HUES64 (cell line): ENCODE measurements around the gene U2AF2.

ENCODE experiments used
- H3K27ac ChIP-seq: 2 replicates; pipeline ENCODE4 v1.7.0; 2013; ENCODE audit warnings: low read depth, low read length, inconsistent platforms
- H3K27me3 ChIP-seq: 2 replicates; pipeline ENCODE4 v1.6.1; 2013; ENCODE audit warnings: mild to moderate bottlenecking, low read length; ENCODE audit not compliant: insufficient read depth
- H3K36me3 ChIP-seq: 2 replicates; pipeline ENCODE4 v1.6.1; 2013; ENCODE audit warnings: mild to moderate bottlenecking, low read length; ENCODE audit not compliant: insufficient read depth
- H3K4me1 ChIP-seq: 2 replicates; pipeline ENCODE4 v1.6.1; 2013; ENCODE audit warnings: mild to moderate bottlenecking, low read length, moderate library complexity; ENCODE audit not compliant: insufficient read depth
- H3K4me3 ChIP-seq: 2 replicates; pipeline ENCODE4 v1.5.1; 2013; ENCODE audit warnings: mild to moderate bottlenecking, low read length, moderate library complexity
- H3K9ac ChIP-seq: 2 replicates; pipeline ENCODE4 v1.6.1; 2013; ENCODE audit warnings: mild to moderate bottlenecking, low read depth, low read length
- H3K9me3 ChIP-seq: 2 replicates; pipeline ENCODE4 v1.6.1; 2013; ENCODE audit warnings: low read depth, low read length; ENCODE audit not compliant: insufficient read depth
- WGBS: fragments of 150-250, 120-280 bp; methylation state at CpG from one replicate; pipeline ENCODE4 v1.1.7; 2013; ENCODE audit warnings: missing lambda C conversion rate; 5-methylcytosine and 5-hydroxymethylcytosine counted together

Gene U2AF2

DNA sequence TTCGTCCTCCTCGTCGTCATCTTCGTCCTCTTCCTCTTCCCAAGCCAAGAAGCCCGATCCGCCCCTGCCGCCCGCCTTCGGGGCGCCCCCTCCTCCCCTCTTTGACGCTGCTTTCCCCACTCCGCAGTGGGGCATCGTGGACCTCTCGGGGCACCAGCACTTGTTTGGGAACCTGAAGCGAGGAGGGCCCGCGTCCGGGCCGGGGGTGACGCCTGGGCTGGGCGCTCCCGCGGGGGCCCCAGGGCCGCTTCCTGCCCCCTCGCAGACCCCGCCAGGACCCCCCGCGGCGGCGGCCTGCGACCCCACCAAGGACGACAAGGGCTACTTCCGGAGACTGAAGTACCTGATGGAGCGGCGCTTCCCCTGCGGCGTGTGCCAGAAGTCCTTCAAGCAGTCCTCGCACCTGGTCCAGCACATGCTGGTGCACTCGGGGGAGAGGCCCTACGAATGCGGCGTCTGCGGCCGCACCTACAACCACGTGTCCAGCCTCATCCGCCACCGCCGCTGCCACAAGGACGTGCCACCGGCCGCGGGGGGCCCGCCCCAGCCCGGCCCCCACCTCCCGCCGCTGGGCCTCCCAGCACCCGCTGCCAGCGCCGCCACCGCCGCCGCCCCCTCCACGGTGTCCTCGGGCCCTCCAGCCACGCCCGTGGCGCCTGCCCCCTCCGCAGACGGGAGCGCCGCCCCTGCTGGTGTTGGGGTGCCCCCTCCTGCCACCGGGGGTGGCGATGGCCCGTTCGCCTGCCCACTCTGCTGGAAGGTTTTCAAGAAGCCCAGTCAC lies 40.7 kb upstream of the U2AF2 start:
- WGBS: 96% methylated on average over 75 of the region's 75 CpGs
- Histone ChIP-seq H3K9me3 (no peaks in the 10 kb centered on the region), H3K36me3 (peaks cover 30% of the 10 kb centered on the region), H3K27ac (no peak overlapping the region), H3K4me3 (no peak overlapping the region), H3K27me3 (no peaks in the 10 kb centered on the region), H3K9ac (no peak overlapping the region), H3K4me1 (no peaks in the 10 kb centered on the region)

DNA sequence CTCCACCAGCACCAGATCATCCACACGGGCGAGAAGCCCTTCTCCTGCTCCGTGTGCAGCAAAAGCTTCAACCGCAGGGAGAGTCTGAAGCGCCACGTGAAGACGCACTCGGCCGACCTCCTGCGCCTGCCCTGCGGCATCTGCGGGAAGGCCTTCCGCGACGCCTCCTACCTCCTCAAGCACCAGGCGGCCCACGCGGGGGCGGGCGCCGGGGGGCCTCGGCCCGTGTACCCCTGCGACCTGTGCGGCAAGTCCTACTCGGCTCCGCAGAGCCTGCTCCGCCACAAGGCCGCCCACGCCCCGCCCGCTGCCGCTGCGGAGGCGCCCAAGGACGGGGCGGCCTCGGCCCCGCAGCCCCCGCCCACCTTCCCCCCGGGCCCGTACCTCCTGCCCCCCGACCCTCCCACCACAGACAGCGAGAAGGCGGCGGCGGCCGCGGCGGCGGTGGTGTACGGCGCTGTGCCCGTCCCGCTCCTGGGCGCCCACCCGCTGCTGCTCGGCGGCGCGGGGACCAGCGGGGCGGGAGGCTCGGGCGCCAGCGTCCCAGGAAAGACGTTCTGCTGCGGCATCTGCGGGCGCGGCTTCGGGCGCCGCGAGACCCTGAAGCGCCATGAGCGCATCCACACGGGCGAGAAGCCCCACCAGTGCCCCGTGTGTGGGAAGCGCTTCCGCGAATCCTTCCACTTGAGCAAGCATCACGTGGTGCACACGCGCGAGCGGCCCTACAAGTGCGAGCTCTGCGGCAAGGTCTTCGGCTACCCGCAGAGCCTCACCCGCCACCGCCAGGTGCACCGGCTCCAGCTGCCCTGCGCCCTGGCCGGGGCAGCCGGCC lies 39.9 kb upstream of the U2AF2 start:
- no peaks in the 10 kb centered on the region for H3K4me1 ChIP-seq
- no peaks in the 10 kb centered on the region for H3K9me3 ChIP-seq
- no peak overlapping the region for H3K9ac ChIP-seq
- no peaks in the 10 kb centered on the region for H3K27me3 ChIP-seq
- H3K27ac ChIP-seq: no peak overlapping the region
- H3K36me3 ChIP-seq: peaks cover 23% of the 10 kb centered on the region
- H3K4me3 ChIP-seq: no peak overlapping the region
- WGBS: 97% methylated on average over 96 of the region's 98 CpGs

DNA sequence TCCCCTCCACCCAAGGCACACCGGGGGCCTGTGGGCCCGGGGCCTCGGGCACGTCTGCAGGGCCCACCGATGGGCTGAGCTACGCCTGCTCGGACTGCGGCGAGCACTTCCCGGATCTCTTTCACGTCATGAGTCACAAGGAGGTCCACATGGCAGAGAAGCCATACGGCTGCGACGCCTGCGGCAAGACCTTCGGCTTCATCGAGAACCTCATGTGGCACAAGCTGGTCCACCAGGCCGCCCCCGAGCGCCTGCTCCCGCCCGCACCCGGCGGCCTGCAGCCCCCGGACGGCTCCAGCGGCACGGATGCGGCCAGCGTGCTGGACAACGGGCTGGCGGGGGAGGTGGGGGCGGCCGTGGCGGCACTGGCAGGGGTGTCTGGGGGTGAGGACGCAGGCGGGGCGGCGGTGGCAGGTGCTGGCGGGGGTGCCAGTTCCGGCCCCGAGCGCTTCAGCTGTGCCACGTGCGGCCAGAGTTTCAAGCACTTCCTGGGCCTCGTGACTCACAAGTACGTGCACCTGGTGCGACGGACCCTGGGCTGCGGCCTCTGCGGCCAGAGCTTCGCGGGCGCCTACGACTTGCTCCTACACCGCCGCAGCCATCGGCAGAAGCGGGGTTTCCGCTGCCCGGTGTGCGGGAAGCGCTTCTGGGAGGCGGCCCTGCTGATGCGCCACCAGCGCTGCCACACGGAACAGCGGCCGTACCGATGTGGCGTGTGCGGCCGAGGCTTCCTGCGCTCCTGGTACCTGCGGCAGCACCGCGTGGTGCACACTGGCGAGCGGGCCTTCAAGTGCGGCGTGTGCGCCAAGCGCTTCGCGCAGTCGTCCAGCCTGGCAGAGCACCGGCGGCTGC lies 39.1 kb upstream of the U2AF2 start:
- H3K4me1 ChIP-seq: no peaks in the 10 kb centered on the region
- no peak overlapping the region for H3K4me3 ChIP-seq
- no peaks in the 10 kb centered on the region for H3K9me3 ChIP-seq
- H3K27me3 ChIP-seq: no peaks in the 10 kb centered on the region
- 97% methylated on average over 88 of the region's 88 CpGs for WGBS
- H3K27ac ChIP-seq: no peak overlapping the region
- H3K9ac ChIP-seq: no peak overlapping the region
- H3K36me3 ChIP-seq: peaks cover 29% of the 10 kb centered on the region

DNA sequence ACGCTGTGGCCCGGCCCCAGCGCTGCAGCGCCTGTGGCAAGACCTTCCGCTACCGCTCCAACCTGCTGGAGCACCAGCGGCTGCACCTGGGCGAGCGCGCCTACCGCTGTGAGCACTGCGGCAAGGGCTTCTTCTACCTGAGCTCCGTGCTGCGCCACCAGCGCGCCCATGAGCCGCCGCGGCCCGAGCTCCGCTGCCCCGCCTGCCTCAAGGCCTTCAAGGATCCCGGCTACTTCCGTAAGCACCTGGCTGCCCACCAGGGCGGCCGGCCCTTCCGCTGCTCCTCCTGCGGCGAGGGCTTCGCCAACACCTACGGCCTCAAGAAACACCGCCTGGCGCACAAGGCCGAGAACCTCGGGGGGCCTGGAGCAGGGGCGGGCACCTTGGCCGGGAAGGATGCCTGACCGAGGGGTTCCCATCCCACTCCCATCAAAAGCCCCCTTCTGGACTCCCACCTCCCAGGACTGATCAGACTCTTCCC lies 38.4 kb upstream of the U2AF2 start:
- Histone ChIP-seq H3K4me1 (no peaks in the 10 kb centered on the region), H3K36me3 (peaks cover 34% of the 10 kb centered on the region), H3K27ac (no peak overlapping the region), H3K9me3 (no peaks in the 10 kb centered on the region), H3K4me3 (no peak overlapping the region), H3K9ac (no peak overlapping the region), H3K27me3 (no peaks in the 10 kb centered on the region)
- 97% methylated on average over 38 of the region's 38 CpGs for WGBS

DNA sequence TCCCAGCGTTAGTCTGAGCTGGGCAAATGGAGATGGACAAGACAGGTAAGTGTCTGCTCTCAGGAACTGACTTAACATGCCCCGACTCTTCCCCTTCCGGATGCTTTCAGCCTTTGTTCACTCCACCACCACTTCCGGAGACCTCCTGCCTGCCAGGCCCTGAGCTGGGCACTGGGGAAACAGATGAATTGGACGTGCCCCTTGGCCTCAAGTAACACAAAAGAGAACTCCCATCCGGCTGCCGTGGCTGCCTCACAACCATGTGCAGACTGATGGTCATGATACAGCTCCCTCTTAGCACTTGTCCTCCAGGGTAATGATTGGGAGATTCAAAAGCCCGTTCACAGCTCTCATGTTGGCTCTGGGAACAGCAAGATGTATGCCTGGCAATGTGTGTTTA lies 37.4 kb upstream of the U2AF2 start:
- no peaks in the 10 kb centered on the region for H3K4me1 ChIP-seq
- no peaks in the 10 kb centered on the region for H3K9me3 ChIP-seq
- WGBS: 93% methylated on average over 8 of the region's 8 CpGs
- H3K36me3 ChIP-seq: peaks cover 34% of the 10 kb centered on the region
- H3K9ac ChIP-seq: no peak overlapping the region
- H3K27me3 ChIP-seq: no peaks in the 10 kb centered on the region
- H3K4me3 ChIP-seq: no peak overlapping the region
- no peak overlapping the region for H3K27ac ChIP-seq

DNA sequence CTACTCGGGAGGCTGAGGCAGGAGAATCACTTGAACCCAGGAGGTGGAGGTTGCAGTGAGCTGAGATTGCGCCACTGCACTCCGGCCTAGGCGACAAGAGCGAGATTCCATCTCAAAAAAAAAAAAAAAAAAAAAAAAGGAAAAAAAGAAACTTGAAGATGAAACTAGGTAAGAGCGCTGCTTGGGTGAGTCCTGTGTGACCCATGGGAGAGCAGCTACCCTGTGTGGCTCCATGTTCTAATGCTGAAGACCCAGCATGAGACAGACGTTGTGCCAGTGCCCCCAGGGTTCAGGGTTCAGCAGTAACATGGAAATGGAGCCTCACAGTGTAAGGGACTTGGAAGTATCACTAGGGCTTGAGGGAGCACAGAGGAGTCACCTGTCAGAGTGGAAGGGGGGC lies 36.4 kb upstream of the U2AF2 start:
- Histone ChIP-seq H3K9me3 (no peaks in the 10 kb centered on the region), H3K36me3 (peaks cover 34% of the 10 kb centered on the region), H3K27ac (no peak overlapping the region), H3K27me3 (no peaks in the 10 kb centered on the region), H3K4me1 (no peaks in the 10 kb centered on the region), H3K4me3 (no peak overlapping the region), H3K9ac (no peak overlapping the region)
- WGBS: 88% methylated on average over 5 of the region's 7 CpGs

DNA sequence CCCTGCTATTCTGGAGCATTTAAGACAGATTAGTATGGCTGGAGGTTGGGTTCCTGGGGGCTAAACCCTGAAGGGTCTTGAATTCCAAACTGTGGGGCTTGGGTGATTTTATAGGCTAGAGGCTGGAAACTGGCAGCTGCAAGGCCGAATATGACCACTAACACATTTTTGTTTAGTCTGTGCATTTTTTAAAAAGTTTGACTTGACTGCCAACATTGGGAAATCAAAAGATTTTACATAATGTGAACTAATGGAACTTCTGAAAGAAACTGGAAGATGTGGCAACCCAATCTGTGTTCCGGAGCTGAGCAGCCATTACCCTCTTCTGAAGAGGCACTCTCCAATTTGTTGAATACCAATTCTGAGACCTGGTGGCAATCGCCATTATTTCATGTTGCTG lies 35.5 kb upstream of the U2AF2 start:
- WGBS: 93% methylated on average over 3 of the region's 3 CpGs
- Histone ChIP-seq H3K9me3 (no peaks in the 10 kb centered on the region), H3K27ac (no peak overlapping the region), H3K9ac (no peak overlapping the region), H3K36me3 (peaks cover 34% of the 10 kb centered on the region), H3K27me3 (no peaks in the 10 kb centered on the region), H3K4me3 (no peak overlapping the region), H3K4me1 (no peaks in the 10 kb centered on the region)

DNA sequence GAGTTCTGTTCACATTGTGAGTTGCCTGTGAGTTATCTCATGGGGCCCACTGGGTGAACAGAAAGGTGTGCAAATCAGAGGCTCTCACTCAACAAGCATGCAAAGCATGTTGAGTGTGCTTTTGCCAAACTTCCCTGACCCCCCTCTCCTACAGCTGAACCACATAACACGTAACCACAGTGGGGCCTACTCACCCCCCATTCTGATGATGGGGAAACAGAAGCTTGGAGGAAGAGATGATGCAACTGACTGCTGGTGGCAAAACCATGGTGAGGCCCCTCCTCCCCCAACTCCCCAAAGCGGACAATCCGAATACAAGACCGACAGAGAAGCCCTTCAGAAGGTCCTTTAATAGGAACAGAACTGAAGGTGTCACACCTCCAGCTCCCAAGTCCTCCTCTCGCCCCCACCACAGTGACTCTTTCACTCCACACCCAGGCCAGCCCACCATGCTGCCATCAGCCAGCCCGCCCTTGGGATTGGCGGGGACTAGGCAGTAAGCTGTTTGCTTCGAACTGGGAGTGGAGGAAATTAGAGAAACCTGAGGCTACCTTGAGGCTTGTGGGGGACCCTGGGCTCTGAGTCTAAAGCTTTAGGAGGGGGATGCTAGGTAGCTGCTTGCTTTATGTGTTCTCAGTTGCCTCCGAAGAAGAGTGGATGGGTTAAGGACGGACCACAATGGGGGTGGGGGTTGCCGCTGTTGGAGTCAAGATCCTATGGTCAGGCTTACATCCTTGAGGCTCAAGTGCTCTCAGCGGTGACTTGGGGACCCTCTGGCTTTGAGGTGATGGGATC lies 34.2 kb upstream of the U2AF2 start:
- Histone ChIP-seq H3K9me3 (no peaks in the 10 kb centered on the region), H3K4me1 (no peaks in the 10 kb centered on the region), H3K4me3 (no peak overlapping the region), H3K9ac (no peak overlapping the region), H3K27ac (no peak overlapping the region), H3K36me3 (peaks cover 28% of the 10 kb centered on the region), H3K27me3 (no peaks in the 10 kb centered on the region)
- 91% methylated on average over 12 of the region's 12 CpGs for WGBS

DNA sequence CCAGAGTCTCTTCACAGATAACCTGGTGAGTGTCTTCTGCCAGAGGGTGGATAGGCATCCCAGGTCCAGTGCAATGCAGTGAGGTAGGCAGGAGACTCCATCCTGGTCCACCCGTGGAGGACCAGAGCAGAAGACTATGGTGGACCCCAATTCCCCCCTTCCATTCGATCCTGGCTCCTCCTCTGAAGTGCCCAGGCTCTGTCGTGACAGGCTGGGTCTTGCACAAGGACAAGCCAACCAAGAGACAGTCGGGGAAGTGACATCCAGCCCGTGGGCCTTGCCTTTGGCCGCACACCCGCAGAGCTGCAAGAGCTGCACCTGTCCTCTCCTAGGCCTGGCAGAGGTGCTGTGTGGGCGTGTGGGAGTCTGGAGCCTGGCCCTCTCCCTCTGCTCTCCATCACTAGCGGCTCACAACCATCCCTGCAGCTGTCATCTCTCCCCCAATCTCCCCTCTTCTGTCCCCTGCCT lies 33.6 kb upstream of the U2AF2 start:
- WGBS: 94% methylated on average over 9 of the region's 9 CpGs
- no peak overlapping the region for H3K4me3 ChIP-seq
- no peaks in the 10 kb centered on the region for H3K4me1 ChIP-seq
- no peak overlapping the region for H3K9ac ChIP-seq
- H3K36me3 ChIP-seq: peaks cover 25% of the 10 kb centered on the region
- no peaks in the 10 kb centered on the region for H3K9me3 ChIP-seq
- H3K27ac ChIP-seq: no peak overlapping the region
- H3K27me3 ChIP-seq: no peaks in the 10 kb centered on the region

DNA sequence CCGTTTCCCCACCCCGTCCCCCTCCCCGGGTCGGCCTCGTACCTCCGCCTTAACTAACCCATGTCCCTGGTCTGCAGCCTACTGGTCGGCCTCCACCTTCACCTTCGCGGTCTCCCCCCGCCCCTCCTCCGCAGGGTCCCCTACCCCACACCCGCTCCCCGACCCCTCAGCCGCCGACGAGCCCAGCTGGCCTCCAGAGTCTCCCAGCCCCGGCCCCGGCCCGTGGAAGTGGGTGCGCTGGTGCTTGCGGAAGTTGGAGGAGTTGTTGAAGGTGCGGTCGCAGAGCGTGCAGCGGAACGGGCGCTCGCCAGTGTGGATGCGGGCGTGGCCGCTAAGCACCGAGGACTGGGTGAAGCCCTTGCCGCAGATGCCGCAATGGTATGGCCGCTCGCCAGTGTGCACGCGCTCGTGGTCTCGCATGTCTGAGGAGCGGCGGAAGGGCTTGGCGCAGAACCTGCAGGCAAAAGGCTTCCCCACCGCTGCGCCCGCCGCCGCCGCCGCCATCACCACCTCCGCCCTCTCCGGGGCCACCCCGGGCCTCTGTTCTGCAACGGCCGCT lies 33.1 kb upstream of the U2AF2 start:
- no peaks in the 10 kb centered on the region for H3K4me1 ChIP-seq
- no peaks in the 10 kb centered on the region for H3K27me3 ChIP-seq
- no peak overlapping the region for H3K27ac ChIP-seq
- no peak overlapping the region for H3K9ac ChIP-seq
- H3K4me3 ChIP-seq: no peak overlapping the region
- WGBS: 97% methylated on average over 55 of the region's 55 CpGs
- H3K9me3 ChIP-seq: no peaks in the 10 kb centered on the region
- H3K36me3 ChIP-seq: peaks cover 20% of the 10 kb centered on the region
